HG02852 (cell line): Measurements from ENCODE around the gene DCP1B.

Experiments used
- ATAC-seq: cut with Tn5 transposase; IDR thresholded peaks from one replicate; pipeline ENCODE4 v1.9.1; 2021; ENCODE audit warnings: mild to moderate bottlenecking, moderate library complexity; ENCODE audit not compliant: unreplicated experiment

Gene DCP1B

DNA sequence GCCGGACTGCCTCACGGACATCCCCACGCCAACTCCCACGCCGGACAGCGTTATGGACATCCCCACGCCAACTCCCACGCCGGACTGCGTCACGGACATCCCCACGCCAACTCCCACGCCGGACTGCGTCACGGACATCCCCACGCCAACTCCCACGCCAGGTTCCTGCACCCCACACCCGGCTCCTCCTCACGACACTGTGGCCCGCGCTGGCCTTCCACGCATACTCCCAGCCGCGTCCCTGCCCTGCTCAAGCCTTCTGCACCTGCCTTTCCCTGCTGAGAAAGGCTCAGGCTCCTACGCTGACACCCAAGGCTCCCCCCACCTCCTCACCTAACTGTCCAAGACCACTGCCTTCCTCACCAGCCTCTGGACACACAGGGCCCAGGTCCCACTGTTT is 95.5 kb downstream of the DCP1B start:
- ATAC-seq = no peak

GRCh38 chr12:1907652-1908611 is 96.3 kb downstream of the DCP1B start:
- no peak for ATAC-seq

DNA sequence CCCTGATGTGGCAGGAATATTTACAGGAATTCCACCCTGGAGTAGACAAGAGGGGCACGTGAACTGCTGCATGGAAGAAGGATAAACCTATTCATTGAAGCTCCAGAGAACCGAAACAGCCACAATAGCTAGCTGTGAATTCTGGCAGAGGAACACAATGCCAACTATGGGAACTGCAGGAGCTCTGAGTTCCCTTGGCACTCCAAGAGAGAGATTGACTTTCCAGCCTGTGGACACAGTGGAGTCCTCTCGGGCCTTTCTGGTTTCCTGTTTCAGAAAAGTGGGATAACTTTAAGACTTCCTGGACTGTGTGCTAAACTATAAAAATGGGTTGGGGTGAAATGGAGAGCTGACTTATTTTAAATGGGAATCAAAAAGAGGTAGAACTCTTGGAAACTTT is 97.7 kb downstream of the DCP1B start:
- no peak for ATAC-seq

DNA sequence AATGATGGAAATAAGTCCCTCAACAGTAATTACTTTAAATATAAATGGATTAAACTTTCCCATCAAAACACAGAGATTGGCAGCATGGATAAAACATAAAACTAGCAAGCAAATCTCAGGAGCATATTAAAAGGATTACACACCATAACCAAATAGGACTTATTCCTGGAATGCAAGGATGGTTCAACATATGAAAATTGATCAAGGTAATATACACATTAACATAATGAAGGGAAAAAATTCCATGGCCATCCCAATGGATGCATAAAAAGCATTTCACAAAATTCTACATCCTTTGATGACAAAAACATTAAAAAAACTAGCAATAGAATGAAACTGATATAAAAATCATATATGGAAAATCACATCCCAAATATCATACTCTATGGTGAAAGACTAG is 99.4 kb downstream of the DCP1B start:
- no peak for ATAC-seq

GRCh38 chr12:1896964-1897363 is 107.3 kb downstream of the DCP1B start:
- no peak for ATAC-seq
